Transverse colon (tissue), 3 donors: ENCODE data around the gene PKN1.

Source experiments
- CTCF ChIP-seq, 5 experiments: fragments of 200-600 bp in 3 of 5; fragments of 450-650 bp in 2 of 5; sonication (generic) in 3 of 5; IDR thresholded peaks; 1 replicate in 2 of 5; 2 replicates in 3 of 5; pipeline ENCODE4 v1.5.1; 2016 to 2017; ENCODE audit warnings: antibody characterized with exemption in 5 of 5, inconsistent platforms in 3 of 5, mild to moderate bottlenecking in 2 of 5, moderate library complexity in 1 of 5
- POLR2A ChIP-seq: fragments of 450-650 bp; IDR thresholded peaks from one replicate; pipeline ENCODE4 v1.6.1; 2016; ENCODE audit warnings: antibody characterized with exemption, mild to moderate bottlenecking, moderate library complexity

- TF ChIP-seq CTCF (IDR thresholded peaks at IDR 0.05) (no peak), POLR2A (no peak)
Measured at GRCh38 chr19:14459703-14460102, 26.6 kb downstream of the PKN1 start.
